DMS153 treated with DMSO at 0.1 percent for 48 hours (cell line): Measurements from ENCODE around the gene OGT.
"Not testable (repeated sequence)": the region's sequence is repeated elsewhere in the genome, so short reads cannot be mapped to it uniquely, and the experiment has no call there.

Source experiments
- DNase-seq: peaks from one replicate; lab custom pipeline; 2025; ENCODE audit not compliant: unreplicated experiment; lab: John Stamatoyannopoulos, UW

Gene OGT

DNA sequence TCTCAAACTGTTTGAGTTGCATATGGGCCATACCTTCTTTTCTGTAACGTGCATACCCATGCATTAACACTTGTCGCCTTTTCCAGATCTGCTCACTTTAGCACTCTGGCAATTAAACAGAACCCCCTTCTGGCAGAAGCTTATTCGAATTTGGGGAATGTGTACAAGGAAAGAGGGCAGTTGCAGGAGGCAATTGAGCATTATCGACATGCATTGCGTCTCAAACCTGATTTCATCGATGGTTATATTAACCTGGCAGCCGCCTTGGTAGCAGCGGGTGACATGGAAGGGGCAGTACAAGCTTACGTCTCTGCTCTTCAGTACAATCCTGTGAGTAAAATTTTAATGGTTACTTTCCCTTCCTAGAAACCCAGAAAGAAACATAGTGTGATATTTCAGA lies 4.8 kb downstream of the OGT start:
- no peak for DNase-seq

DNA sequence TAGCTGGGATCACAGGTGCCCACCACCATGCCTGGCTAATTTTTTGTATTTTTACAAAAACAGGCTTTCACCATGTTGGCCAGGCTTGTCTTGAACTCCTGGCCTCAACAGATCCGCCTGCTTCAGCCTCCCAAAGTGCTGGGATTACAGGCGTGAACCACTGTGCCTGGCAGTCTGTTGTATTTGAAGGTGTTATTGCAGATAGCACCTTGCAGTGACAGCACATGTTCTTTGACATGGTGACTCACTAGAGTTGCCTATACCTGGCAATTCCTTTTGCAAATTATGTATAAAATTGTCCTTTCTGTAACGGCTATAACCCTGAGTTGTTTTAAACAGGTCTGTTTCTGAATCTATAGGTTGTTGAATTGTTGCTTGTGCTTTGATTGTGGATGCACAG lies 7.9 kb downstream of the OGT start:
- DNase-seq, result no peak

DNA sequence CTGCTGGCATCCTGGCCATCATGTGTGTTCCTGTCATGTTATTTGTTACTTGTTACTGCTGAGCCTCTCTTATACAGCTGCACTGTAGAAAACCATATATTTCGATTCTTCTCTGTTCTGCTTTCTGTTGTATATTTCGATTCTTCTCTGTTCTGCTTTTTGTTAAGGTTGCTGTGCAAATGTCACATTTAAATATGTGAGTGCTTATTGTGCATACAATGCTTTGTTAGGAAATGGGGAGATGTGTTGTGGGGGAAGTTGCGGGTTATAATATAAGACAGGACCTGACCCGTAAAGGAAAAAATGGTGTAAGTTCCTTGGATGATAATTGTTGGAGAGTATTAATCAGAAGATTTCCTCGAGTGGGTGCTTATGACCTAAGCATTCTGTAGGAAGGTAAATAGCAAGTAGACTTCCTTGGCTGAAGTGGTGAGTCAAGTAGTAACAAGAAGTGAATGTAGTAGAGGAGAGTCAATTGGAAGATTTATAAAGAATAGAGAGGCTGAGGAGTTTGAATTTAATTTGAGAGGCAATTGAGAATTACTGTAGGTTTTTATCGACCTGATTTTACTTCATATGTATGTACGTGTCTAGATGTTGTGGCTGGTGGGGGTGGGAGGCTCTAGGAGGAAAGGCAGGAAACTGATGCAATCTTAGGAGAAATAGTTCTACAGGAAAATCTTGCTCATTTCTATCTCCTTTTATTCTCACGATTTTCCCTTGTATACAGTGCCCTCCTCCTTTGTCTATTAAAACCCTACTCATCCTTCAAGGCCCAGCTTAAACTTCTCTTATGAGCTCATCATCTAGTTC lies 8.5 kb downstream of the OGT start:
- no peak for DNase-seq

DNA sequence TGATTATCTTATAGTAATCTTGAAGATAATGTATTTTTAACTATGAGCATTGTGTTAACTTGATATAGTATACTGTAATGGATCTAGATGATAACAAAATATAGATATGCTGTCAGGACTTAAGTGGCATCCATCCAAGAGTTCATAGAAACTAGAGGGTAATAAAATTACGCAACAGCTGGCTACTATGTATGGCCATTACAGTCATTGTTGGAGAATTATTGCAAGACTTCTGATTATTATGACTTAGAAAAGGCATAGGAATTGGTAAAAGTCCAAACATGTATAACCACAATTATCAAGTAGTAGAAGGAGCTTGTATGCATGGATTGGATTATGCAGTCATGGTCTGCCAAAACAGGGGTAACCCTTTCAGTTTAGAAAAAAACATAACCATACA lies 9.5 kb downstream of the OGT start:
- DNase-seq, result no peak

DNA sequence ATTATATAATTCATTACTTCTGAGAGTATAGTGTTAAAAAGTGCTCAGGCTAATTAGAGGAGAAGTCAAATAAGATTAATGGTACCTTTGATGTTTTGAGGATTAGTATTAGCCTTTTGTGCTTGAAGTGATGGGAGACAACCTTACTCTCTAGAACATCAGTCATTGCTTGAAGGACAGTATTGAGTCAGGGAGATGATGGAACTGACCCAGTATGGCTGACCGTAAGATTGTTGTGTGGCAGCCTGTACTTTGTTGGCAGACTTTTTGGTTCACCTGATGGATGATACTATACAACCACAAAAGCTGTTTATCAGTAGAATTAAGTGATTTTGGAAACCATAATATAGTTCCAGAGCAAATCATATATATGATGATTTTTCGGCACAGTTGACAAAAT lies 9.9 kb downstream of the OGT start:
- DNase-seq, result no peak

DNA sequence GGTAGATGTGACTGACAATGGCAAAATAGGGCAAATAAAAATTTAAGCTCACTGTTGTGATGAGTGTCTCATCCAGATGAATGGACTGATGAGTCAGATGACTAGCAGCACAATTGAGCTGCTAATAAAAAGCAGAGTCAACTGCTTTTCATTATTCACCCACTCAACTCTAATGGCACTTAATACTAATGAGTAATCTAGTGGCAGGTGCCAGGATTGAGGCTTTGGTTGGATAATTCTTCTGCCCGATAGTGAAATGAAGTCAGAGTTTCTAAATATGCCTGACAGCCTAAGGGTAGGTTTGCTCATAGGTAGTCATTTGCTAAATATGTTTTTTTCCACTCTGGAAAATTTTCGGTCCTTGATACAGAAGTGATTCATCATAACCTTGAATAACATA lies 10.4 kb downstream of the OGT start:
- DNase-seq, result no peak

DNA sequence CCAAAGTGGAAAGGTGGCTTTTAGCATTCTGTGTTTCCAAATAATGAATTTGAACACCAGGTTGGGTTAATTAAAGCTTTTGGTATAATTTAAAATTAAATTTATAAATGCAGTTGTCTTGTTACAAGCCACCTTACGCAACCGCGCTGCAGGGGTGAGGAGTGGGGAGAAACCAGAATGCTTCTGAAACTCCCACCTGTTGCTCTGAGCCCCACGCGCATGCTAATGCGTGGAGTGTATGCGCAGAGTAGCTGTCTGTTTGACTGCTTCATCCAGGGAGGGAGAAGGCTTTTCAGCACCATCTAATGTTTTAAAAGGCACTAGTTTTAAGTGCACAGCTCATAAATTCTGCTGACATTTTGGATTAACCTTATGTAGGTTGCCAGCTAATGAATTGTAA lies 12.5 kb downstream of the OGT start:
- DNase-seq, result no peak

DNA sequence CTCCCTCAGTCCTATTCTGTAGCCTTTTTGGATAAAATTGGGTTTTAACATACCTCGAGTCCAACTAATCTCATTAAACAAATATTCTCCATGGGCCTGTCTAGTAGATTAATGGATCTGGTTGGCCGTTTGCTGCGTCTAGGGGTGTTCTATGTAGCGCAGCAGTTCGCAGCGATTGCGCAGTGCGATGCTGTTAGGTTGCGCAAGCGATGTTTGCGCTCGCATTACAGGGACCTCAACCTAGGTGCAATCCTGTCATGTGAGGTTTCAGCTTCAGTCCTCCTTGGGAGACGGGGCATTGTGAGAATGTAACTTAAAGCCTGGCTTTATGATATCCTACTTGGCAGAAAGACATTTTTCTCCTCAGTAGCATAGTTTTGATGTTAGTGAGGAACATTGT lies 14.0 kb downstream of the OGT start:
- DNase-seq, result no peak

DNA sequence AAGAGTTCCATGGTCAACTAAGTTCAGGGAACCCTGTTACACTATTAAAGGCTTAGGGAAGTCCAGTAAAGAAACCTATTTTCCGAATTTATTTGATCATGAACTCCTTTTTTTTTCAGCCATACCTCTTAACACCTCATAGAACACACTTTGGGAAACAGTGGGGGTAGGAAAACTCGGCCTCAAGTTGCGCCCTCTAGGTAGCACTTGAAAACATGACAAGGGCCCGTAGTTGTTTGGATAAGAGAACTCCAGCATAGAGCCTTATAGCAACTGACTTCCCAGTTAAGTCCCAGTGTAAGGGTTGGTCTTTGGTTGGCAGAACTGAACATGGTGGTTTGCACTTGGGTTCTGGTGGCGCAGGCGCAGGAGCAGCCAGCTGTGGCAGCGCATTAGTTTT lies 14.4 kb downstream of the OGT start:
- DNase-seq, result no peak

DNA sequence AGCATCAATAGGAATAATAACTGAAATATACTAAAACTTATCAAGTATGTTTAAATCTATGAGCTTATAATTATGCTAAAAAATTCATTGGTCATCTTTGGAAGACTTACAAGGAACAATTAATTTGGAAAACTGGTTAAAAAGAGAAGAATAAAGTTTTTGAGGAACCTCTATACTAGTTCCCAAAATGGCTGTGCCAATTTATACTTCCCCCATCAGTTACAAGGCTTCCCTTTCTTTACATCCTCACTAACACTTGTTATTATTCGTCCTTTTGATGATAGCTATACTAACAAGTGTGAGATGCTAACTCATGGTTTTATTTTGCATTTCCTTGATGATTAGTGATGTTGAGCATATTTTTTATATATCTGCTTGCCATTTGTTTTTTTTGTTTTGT lies 17.1 kb downstream of the OGT start:
- no peak for DNase-seq

DNA sequence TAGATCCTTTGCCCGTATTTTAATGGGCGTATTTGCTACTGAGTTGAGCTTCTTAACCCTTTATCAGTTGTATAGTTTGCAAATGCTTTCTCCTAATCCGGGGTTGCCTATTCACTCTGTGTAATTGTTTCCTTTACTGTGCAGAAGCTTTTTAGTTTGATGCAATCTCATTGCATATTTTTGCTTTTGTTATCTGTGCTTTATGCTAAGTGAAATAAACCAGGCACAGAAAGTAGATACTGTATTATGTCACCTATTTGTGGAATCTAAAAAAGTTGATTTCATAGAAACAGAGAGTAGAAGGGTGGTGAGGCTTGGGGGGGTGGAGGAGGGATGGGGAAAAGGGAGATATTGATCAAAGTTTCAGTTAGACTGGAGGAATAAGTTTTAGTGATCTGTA lies 17.7 kb downstream of the OGT start:
- no peak for DNase-seq

DNA sequence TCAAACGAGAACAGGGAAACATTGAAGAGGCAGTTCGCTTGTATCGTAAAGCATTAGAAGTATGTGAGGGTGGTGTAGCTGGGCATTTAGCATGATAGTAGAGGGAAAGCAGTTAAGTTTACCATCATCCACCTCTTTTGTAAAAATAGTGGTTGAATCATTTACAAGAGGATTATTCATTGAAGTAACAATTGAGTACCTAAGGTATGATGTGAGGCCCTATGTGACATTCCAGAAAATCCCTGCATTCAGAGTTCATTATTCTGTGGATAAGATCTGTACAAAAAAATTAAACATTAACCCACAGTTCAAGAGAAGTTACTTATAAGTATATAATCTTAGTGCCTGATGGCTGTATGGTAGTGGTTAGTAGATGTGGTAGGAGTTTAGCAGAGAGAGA lies 23.1 kb downstream of the OGT start:
- no peak for DNase-seq

DNA sequence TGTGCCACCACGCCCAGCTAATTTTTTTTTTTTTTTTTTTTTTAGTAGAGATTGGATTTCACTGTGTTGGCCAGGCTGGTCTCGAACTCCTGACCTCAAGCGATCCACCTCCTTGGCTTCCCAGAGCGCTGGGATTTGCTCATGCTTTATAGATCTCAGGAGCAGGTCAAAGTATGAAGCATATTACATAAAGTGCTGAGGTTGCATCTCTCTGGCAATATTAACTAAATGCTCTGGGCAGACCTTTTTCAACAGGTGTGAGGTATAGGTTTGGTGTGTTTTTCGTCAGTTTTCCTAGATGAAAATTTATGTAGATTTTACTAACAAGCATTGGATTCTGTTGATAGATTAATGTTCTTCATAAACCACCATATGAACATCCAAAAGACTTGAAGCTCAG lies 26.0 kb downstream of the OGT start:
- no peak for DNase-seq

DNA sequence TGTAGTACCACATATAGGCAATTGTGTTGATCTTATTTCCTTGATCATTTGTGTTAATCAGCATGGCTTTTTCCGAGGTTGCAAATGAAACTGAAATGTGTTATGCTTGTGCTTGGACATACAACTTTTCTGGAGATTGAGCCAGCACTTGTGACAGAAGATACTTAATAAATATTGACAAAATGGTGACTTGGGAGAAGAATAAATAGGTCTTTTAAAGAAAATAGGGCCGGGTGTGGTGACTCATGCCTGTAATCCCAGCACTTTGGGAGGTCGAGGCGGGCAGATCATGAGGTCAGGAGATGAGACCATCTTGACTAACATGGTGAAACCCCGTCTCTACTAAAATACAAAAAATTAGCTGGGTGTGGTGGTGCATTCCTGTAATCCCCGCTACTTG lies 26.9 kb downstream of the OGT start:
- not testable (repeated sequence) for DNase-seq

DNA sequence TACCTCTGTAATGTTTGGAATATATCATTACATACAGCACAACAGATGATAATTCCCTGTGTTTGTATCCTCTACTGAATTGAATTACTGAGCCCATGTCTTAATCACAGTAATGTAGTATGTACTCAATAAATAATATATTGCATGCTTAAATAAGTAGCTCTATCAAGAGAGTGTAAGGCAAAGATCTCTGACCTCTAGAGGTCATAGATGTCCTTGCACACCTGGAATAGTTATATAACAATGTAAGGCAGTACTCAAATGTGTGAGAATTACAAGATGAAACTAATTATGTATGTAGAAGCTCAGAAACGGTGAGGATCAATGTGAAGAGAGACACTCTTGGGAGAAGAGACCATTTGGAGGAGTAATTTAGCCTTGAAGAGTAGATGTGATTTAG lies 31.0 kb downstream of the OGT start:
- DNase-seq, result no peak

DNA sequence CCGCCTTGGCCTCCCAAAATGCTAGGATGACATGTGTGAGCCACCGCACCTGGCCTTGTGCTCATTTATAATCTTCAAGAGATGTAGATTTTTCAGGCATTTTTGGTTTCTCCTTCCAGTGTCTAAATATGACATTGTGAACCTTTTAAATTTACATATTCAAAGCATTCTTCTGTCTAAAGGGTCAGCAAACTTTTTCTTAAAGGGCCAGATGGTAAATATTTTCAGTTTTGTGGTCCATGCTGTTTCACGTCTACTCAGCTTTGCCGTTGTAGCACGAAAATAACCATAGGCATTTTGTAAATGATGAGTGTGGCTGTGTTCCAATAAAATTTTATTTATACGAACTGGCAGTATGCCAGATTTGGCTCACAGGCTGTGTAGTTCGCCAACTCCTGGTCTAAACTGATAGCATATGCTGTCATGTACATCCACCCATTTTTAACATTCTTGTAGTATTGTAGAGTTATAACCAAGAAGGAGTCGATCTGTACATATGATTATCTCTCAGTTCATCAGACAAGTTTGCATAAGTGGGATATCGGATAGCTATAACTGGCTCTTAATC lies 32.7 kb downstream of the OGT start:
- no peak for DNase-seq

DNA sequence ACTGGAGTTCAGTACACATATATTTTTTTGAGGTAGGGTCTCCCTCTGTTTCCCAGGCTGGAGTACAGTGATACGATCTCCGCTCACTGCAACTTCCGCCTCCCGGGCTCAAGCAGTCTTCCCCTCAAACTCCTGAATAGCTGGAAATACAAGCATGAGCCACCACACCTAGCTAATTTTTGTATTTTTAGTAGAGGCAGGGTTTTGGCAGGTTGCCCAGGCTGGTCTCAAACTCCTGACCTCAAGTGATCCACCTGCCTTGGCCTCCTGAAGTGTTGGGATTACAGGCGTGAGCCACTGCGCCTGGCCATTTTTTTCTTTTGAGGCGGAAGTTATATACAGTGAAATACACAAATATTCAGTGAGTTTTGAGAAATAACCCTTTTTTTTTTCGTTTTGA lies 38.5 kb downstream of the OGT start:
- DNase-seq, result not testable (repeated sequence)

DNA sequence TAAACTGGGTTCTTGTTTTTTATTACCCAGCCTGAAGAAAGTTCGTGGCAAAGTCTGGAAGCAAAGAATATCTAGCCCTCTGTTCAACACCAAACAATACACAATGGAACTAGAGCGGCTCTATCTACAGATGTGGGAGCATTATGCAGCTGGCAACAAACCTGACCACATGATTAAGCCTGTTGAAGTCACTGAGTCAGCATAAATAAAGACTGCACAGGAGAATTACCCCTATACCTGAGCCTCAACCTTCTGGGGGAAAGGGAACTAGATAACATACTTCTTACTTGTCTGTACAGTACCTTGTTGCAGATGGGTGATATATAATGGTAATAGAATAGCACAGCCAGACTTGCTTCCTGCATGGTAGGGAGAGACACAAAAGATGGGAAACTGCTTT lies 40.7 kb downstream of the OGT start:
- DNase-seq, result no peak

DNA sequence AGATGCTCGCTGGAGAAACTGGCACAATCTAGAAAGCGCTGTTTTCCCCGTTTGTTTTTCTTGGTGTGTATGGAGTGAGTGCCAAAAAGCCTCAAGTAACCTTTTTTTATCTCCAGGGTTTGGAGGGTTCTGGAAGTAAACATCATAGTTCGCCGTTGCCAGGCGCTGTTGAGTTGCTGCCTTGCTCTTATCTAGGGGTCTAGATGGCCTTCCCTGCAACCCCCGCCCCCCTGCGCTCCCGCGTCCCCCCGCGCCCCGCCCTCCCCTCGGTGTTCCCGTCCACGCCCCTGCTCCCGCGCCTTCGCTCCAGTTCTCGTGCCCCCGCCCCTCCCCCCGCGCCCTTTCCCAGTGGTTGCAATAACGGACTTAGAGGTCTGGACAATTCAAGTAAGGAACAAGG lies 44.8 kb downstream of the OGT start:
- DNase-seq, result no peak

DNA sequence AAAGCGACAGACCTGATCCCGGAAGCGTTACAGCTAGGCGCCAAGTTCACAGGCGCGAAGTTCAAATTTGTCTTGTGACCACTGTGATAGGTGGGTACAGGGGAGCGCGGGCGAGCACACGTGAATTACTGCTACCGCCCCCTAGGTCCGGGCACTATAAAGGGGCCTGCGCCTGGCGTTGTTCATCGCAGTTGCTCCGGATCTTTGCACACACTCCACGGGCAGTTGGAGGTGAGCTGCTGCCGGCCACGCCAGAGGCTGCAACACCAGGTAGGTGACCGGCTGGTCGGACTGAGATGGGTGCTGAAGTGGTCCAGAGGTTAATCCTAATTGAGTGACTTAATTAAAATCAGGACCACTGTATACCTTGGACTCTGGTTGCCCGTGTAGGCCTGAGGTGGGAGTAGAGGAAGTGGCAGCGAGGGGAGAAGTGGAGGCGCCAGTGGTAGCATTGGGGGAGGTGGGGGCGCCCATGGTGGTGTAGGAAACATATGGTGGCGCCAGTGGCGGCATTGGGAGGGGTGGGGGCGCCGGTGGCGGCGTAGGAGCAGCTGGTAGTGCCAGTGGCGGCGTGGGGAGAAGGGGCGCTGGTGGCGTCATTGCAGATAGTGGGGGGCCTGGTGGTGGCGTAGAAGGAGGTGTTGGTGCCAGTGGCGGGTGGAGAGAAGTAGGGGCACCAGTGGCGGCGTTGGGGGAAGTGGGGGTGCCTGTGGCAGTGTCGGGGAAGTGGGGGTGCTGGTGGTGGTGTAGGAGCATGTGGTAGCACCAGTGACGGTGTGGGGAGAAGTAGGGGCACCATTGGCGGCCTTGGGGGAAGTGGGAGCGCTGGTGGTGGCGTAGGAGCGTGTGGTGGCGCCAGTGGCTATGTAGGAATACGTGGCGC lies 45.6 kb downstream of the OGT start, which contains the start of gene GCNA:
GCNA (plus strand) TSS at position 185 of the 883 bp plus-strand sequence. CDS start 2,385 bp downstream, outside the sequence.
- DNase-seq, result no peak

DNA sequence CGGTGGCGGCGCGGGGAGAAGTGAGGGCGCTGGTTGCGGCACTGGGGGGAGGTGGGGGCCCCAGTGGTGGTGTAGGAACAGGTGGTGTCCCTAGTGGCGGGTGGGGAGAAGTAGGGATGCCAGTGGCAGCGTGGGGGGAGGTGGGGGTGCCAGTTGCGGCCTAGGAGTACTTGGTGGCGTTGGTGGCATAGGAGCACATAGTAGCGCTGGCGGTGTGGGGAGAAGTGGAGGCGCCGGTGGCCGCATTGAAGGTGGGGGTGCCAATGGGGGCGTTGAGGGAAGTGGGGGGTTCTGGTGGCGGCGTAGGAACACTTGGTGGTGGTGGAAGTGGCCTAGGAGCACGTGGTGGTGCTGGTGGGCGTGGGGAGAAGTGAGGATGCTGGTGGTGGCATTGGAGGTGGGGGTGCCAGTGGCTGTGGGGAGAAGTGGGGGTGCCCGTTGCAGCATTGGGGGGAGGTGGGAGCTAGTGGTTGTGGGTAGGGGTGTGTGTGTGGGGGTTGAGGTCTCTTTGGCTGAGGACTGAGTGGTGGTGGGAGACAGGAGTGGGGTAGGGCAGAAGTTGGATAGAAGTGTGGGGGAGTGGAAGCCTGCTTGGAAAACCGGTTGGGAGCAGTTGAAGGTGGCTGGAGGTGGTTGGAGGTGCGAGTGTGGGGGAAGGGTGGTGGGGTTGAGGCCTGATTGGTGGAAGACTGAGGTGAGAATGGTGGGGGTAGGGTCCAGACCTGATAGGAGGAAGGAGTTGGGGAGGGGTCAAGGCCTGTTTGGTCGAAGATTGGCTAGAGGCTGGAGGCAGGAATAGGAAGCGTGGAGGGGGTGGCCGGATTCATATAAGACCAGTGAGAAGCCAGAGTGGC lies 46.5 kb downstream of the OGT start:
- no peak for DNase-seq
